NCI-H526 treated with DMSO at 0.1 percent for 48 hours (cell line): ENCODE data around the gene PPP2R3B.
"Not testable (repeated sequence)": the region's sequence is repeated elsewhere in the genome, so short reads cannot be mapped to it uniquely, and the experiment has no call there.

Experiments
- DNase-seq: peaks from one replicate; lab custom pipeline; 2025; lab: John Stamatoyannopoulos, UW

Gene PPP2R3B

DNA sequence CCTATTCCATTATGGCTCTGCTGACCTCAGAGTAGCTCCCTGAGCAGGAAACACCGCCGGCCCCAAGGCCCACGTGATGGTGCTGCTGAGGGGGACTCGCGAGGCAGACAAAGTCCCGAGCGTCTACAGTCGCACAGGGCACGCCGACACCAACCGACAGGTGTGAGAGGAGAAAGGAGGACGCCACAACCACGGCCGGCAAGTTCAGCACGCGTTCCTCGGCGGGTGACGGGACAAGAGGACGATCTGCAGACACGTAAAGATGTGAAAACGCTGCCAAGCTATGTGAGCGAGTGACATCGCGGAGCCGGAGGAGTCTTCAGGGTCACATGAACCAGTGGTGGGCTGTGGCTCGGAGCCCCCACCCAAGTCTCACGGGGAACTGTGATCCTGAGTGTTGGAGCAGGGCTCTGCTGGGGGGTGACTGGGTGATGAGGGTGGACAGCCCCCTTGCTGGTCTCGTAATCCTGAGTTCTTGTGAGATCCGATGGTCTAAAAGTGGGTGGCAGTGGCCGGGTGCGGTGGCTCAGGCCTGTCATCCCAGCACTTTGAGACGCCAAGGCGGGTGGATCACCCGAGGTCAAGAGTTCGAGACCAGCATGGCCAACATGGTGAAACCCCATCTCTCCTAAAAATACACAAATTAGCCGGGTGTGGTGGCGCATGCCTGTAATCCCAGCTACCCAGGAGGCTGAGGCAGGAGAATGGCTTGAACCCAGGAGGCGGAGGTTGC, 34.0 kb downstream of the PPP2R3B start:
- DNase-seq, result no peak

DNA sequence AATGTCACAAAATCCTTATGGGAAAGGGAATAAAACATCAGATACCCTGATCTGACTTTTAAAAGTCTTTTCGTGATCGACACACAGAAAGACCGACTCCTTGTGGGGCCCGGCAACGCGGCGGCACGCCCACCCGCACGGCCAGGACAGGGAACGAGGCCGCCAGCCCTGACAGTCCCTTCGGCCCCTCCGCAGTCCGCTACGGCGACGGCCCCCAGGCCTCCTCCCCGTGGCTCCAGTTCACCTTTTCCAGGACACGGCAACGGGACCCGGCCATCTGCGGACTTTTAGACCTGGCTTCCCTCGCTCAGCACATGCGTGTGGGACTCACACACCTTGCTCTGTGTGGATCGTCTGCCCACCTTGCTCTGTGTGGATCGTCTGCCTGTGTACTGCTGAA, 34.5 kb downstream of the PPP2R3B start:
- no peak for DNase-seq

DNA sequence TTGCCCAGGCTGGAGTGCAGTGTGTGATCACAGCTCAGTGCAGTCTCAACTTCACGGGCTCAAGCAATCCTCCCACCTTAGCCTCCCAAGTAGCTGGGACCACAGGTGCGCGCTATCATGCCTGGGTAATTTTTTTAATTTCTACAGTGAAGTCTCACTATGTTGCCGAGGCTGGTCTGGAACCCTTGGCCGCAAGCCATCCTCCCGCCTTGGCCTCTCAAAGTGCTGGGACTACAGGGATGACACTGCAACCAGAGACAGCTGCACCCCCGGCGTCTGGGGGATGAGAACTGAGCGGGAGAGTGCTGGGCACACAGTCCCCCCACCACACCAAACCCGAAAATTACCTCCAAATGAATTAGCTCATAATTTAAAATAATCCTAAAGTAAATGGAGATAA, 35.0 kb downstream of the PPP2R3B start:
- DNase-seq, result no peak

DNA sequence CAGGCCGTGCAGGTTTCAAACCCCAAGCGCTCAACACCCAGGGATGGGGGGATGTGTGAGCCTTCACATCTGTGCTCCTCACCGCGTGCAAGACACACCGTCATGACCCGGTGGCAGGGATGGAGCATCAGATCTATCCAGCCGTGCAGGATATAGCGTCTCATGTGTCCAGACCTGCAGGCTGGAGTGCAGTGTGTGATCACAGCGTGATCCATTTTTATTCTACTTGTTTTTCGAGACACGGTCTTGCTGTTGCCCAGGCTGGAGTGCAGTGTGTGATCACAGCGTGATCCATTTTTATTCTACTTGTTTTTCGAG, 35.4 kb downstream of the PPP2R3B start:
- not testable (repeated sequence) for DNase-seq

DNA sequence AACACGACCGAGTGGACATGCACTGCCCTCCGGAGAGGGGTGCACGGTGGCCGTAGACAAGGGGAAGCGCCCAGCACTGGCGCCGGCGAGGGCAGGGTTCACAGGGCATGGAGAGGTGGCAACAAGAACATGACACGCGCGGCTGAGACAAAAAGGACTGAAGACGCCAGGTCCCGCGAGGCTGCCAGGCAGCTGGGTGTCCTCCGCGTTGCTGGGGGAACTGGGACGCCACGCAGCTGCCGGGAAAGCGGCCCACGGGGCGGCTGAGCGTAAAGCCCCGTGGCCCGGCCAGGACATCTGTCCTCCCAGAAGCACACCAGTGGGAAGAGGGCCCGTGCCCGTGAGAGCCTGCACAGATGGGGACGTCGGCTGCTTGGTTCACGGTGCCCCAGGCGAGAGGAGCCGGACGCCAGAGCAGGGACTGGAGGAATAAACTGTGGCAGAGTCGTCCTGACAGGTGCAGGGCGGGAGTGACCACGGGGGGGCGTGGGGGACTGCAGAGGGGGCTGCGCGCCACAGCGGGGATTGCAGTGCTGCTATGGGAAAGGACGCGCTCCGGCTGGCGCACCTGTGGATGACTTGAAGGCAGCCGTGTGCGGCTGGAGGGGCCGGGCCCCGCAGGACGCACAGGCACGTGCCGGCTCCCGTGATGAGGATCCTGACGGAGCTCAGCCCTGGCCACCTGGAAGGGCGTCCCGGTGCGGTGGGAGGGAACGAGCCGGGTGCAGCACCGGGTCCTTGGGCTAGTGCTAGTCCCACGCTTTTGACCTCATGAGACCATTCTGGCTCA, 36.0 kb downstream of the PPP2R3B start:
- no peak for DNase-seq

DNA sequence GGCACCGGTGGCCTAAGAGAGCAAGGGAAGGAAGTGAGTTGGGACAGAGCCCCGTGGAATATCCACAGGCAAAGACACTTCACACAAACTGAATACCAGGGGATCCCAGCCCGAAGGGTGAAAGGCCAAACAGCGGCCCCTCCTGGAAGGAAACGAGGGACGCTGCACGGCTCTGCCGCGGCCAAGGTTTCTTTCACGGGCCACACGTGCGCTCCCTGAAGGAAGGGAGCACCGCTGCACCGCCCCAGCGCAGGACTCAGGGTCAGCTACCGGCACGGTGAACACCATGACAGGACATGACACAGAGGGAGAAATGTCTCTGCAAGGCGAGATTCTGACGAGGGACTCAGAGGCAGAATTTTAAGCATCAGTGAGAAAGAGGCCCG, 36.6 kb downstream of the PPP2R3B start:
- DNase-seq, result no peak

DNA sequence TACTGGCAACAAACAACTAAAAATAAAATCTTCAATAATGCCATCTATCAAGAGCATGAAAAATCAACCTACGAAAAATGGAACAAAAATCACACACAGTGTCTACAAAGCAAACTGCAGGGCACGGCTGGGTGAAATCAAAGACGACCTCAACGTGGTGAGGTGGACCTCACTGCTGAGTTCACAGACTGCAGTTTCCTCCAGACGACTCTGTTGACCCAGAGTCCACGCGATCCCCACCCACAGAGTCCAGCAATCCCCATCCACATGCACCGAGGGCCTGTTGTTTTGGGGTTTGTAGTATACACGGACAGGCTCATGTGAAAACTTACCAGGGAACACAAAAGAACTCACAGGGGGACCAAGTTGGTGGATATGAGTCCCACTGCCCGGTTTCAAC, 37.0 kb downstream of the PPP2R3B start:
- no peak for DNase-seq

DNA sequence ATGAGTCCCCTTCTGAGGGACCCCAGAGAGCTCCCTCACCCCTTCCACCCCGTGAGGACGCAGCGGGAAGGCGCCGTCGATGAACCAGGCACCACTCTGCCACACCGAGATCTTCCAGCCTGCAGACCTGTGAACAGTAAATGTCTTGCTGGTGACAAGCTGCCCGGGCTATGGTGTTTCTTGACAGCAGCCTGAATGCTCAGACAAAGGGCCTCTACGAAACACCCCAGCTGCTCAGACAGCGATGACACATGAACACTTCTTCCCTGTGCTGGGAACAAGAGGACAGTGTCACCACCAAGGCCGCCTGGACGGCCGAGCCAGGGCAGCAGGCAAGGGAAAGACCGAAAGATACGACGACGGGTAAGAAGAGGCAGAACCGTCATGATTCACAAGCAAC, 37.5 kb downstream of the PPP2R3B start:
- DNase-seq, result no peak

DNA sequence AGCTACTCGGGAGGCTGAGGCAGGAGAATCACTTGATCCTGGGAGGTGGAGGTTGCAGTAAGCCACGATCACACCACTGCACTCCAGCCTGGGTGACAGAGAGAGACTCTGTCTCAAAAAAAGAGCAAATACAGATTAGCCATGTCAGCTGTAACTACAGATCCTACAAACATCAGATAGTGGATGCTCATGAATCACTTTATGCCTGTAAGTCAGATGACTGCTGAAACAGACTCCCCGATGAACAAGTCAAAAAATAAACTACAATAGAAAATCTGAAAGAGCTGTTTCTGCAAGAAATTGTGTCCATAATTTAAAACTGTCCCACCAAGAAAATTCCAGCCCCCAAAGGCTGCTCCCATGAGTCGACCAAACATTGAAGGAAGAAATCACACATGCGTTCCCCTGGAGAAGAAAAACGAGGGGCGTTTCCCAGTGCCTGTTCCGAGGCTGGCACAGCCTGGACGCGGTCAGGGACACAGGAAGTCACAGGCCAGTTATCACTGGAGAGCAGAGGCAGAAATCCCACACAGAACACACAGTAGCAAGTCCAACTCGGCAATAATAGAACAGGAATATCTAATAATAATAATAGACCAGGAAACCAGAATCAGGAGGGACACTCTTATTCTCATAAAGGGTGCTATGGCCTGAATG, 38.1 kb downstream of the PPP2R3B start:
- no peak for DNase-seq

DNA sequence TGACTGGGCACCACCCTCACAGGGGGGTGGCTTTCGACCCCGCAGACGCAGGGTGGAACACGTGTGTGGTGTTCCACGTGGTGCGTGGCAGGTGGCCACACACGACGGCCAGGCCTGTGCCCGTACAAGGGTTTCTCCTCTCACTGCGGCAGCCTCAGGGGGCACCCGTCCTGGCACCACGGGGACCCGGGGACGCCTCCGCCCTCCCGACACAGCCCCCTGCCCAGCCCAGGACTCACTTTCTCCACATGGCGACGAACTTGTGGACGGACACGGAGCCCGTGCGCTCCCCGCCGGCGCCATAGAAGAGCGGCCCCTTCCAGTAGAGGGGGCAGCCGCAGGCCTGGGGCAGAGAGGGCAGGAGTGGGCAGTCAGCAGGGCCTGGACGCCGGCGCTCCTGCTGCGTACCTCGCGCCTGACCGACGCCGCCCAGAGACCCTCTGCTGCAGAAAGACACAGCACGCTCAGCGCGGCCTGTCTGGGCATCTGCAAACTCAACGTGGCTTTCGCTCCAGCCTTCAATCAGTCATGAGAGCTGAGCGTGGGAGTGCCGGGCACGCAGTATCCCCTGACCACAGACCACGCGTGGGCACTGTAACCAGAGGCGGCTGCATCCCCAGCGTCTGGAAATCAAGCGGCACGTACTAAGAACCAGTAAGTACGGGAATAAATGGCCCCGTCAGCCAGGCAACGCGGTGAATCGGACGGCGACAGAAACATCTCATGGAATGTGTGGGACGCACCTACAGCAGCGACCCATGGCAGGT, 39.2 kb downstream of the PPP2R3B start:
- no peak for DNase-seq

DNA sequence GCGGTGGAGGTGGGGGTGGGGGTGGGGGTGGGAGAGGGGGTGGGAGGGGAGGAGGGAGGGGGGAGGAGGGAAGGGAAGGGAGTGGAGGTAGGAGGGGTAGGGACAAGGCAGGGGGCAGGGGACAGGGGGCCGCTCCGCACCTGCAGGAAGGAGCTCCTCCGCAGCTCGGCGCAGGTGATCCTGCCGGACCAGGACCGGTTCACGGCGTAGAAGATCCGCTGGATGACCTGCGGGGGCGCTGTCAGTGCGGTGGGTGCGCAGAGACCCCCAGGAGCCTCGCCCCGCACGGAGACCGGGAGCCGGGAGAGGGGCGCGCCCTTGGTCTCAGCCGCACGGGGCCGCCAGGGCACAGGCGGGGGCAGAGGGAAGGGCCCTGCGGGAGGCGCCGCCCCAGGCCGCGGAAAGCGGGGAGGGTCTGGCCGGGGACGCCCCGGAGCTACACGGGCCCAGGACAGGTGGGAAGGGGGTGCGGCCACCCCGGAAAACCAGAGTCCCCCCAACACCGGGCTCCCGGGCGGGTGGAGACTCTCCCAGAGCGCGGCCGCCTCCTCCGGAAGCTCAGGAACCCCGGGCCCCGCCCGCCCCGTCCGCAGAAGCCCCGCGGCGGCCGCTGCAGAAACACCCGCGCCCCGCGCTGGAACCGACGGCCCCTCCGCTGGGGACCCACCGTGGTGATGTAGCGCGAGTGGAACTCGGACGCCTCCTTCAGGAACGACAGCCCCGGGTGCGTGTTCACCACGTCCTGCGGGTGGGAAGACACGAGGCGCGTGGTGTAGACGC, 40.5 kb downstream of the PPP2R3B start:
- no peak for DNase-seq

DNA sequence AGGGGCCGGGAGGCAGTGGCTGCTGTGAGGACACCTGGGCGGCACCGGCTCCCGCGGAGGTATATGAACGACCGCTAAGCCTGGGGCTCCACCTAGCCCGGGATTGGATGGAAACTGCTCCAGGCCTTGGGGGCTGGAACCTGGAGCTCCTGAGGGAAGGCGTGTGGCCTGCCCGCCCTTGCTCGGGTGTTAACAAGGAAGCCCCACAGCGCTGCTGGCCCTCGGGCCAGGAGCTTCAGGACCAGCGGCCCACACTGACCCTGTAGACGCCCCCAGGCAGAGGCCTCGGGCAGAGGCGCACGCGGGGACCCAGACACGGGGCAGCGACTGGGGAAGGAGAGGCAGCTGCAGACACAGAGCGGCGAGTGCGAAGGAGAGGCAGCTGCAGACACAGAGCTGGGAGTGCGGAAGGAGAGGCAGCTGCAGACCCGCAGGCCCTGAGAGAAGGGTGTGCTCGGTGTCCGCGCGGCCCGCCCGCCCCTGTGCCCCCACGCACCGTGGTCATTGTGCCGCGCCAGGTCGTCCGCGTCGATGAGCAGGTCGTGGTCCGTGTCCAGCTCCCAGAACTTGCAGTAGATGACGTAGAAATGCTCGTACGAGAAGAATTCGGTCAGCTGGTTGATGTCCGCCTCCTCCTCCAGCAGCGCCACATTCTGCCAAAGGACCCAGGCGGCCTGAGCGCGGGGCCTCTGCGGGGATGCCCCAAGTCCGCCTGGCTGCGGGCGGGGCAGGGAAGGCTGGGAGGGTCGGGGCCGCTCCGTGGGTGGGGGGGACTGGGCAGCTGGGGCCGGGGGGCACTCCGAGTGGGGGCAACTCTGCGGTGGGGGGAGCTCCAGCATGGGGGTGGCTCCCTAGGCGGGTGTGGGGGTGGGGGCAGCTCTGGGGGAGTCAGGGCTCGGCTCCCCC, 41.4 kb downstream of the PPP2R3B start:
- DNase-seq, result no peak

DNA sequence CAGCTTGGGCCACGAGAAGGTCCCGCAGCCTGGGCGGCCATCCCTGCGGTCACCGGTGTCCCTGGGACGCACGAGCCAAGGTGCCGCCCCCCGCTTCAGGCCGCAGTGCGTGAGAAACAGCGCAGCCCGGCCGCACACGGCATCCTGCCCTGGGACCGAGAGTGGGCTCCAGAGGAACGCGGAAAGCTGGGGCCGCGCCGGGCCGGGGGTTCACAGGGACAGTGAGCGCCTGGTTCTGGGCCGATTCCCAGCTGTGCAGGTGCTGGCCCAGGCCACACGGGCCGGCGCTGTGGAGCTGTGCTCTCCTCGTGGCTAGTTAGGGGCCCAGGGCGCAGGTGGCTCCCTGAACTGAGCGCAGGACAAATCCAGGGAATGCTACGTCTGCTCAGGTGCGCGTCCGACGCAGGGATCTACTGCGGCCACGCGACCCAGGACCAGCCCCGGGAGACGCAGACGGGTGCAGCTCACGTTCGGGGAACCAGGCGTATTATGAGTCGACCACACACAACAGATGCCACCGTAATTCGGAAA, 42.3 kb downstream of the PPP2R3B start:
- no peak for DNase-seq

DNA sequence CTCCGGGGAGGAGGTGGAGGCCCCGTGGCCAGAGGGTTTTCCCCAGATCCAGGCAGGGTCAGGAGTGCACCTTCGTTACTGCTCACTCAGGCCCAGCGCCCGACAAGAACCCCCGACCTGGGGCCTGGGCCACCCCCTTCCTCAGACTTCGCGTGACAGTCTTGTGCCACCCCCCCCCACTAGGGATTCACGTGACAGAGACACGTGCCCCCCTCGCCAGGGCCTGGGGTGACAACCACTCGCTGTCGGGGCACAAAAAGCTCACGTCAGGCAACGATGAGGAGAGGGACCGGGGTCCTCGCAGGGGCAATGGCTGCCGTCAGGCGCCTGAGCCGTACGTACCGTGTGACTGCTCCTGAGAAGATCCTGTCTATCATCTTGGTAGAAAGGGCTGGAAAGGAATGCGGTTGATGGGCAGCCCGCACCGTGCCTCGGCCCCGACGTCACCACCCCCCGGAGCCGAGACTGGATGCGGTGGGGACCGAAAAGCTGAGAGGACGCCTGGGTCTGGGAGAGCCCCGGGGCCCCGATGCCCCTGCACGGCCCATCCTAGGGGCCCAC, 45.1 kb downstream of the PPP2R3B start:
- no peak for DNase-seq

DNA sequence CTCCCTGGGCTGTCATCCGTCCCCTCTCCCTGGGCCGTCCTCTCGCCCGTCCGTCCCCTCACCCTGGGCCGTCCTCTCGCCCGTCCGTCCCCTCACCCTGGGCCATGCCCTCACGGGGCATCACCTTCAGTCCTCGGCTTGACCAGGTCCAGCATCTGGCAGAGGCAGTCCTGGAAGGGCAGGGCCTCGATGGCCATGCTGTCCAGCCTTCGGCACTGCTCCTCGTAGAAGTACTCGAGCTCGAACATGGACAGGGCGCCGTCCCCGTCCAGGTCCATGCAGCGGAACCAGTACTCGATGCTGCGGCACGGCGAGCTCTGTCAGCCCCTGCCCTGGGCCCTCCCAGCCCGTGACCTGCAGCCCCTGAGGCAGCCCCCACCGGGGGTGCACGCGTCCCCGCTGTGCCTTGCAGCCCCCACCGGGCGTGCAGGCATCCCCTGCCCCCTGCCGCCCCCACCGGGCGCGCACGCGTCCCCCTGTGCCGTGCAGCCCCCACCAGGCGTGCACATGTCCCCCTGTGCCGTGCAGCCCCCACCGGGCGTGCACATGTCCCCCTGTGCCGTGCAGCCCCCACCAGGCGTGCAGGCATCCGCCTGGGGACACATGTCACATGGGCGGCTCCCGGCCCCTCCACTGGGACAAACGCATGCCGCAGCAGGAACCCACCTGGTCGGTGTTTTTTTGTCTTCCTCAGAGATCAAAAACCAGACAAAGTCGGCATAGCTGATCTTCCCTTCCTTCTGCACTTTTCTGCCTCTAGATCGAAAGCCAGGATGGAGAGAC, 45.9 kb downstream of the PPP2R3B start:
- no peak for DNase-seq

DNA sequence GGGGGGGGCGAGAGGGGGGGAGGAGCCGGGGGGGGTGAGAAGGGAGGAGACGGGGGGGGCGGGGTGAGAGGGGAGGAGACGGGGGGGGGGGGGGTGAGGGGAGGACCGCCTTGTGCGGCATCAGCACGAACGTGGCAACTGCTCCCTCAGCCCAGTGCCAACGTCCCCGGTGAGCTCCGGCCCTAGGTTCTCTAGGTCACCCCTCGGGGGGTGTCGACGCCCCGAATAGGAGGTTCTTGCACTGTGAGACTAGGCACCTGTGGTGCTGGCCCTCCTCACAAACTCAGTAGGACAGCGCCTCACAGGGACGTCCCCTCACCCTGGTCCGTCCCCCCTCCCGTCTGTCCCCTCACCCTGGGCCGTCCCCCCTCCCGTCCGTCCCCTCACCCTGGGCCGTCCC, 46.6 kb downstream of the PPP2R3B start:
- DNase-seq, result no peak

DNA sequence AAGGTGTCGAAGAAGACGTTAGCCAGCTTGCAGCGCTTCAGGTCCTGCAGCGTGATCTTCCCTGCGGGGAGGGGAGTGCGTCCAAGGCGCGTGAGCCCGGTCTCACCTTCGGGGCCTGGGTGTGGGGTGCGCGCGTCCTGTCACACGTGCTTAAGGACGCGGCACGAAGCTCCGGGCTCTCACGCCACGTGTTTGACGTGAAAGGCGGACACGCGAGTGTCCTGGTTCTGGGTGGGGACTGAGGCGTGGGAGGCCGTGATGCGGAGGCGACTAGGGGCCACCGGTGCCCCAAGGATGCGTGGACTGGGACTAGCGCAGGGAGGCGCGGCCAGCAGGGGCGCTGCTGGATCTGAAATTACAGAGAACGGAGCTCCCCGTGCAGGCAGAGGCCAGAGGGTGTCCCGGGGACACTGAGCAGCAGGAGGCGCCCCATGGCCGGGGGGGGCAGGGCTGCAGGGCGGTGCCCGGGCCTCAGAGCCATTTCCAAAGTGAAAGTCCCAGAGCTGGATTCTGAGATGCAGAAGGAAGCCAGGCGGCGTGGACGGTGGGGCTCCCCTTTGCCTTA, 47.8 kb downstream of the PPP2R3B start:
- no peak for DNase-seq

DNA sequence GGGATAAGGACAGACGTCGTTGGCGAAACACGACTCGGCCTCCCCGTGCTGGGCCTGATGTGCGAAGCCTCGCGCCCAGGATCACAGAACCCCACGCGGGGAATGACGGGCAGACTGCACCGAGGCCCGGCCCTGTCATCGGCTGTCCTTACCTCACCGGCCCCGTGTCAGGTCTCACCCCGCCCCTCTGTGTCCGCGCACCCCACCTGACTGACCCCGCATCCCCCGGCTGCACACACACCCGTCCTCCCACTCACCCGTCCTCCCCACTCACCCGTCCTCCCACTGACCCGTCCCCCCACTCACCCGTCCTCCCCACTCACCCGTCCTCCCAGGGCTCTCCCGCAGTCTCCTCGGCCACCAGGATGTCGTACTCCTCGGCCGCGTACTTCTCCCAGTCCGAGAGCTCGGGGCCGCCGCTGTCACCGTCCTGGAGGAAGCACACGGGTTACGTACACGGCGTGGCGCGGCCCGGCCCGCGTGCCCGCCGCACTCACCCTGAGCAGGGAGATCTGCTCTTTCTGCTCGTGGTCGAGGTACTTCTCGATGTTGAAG, 48.3 kb downstream of the PPP2R3B start:
- DNase-seq, result no peak
